ENCODE results near the gene PRKCE.

Gene PRKCE

DNA sequence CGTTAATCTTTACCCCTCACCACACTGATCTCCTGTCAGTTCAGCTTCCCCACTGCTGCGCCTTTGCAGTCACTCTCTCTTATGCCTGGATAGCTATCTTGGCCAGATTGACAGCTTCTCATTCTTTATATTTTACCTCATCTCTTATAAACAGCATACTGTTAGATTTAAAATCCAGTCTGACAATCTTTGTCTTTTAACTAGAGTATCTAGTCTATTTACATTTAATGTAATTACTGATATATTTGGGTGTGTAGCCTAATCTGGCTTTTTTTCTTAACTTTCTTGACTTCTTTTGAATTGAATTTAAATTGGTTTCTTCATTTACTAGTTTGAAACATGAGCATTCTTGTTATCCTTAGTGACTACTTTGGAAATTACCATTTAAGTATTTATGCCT is 225.1 kb downstream of the PRKCE start:
- Histone ChIP-seq H3K4me1 (ENCODE audit: insufficient read depth, low read length) (no peaks in the 10 kb centered on the region), H3K4me3 (ENCODE audit: low read length) (no peak overlapping the region), H3K9ac (ENCODE audit: low read depth, low read length) (no peak overlapping the region), H3K36me3 (ENCODE audit: insufficient read depth, low read length) (no peaks in the 10 kb centered on the region), H3K27me3 (ENCODE audit: insufficient read depth, low read length) (no peaks in the 10 kb centered on the region), H3K9me3 (ENCODE audit: insufficient read depth, low read depth, low read length) (peaks cover 11% of the 10 kb centered on the region; the same call in 1 of the 2 replicates), H3K27ac (ENCODE audit: low read depth, low read length) (no peak overlapping the region)
- 92% methylated on average over 2 of the region's 2 CpGs for WGBS

DNA sequence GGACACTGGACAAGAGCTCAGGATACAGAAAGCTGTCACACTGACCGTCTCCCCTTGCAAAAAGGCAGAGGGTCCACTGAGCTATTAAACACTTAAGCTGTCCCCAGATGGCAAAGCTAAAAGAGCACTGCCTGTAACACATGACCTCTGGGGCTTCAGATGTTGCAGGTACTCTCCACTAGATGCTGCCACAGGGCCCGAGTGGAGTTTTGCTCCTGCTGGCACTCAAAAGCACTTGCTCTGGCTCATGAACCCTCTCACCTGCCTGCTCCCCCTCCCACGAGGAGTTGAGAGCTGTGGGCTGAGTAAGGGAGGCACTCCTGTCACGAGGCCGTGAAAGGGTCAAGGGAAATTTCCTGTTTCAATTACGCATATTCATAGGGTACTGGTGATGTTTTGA is 227.9 kb downstream of the PRKCE start:
- 83% methylated on average over 6 of the region's 6 CpGs for WGBS
- Histone ChIP-seq H3K36me3 (ENCODE audit: insufficient read depth, low read length) (no peaks in the 10 kb centered on the region), H3K9me3 (ENCODE audit: insufficient read depth, low read depth, low read length) (peaks cover 11% of the 10 kb centered on the region; the same call in 1 of the 2 replicates)

DNA sequence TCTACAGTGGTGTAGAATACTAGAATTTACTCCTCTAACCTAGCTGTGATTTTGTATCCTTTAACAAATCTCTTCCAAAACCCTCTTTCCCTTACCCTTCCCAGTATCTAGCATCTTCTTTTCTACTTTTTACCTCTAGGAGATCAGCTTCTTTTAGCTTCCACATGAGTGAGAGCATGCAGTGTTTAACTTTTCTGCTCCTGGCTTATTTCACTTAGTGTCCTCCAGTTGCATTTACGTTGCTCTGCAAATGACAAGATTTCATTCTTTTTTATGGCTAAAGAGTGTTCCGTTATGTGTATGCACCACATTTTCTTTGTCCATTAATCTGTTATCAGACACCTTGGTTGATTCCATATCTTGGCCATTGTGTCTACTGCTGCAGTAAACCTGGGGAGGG is 228.5 kb downstream of the PRKCE start:
- 98% methylated on average over 2 of the region's 2 CpGs for WGBS
- H3K36me3 ChIP-seq (ENCODE audit: insufficient read depth, low read length): no peaks in the 10 kb centered on the region
- H3K4me1 ChIP-seq (ENCODE audit: insufficient read depth, low read length): no peaks in the 10 kb centered on the region
- no peak overlapping the region for H3K9ac ChIP-seq (ENCODE audit: low read depth, low read length)
- no peaks in the 10 kb centered on the region for H3K27me3 ChIP-seq (ENCODE audit: insufficient read depth, low read length)
- no peak overlapping the region for H3K4me3 ChIP-seq (ENCODE audit: low read length)
- H3K27ac ChIP-seq (ENCODE audit: low read depth, low read length): no peak overlapping the region
- H3K9me3 ChIP-seq (ENCODE audit: insufficient read depth, low read depth, low read length): peaks cover 11% of the 10 kb centered on the region; the same call in 1 of the 2 replicates

More for the DNA sequence above, 227.9 kb downstream of the PRKCE start:
- Histone ChIP-seq H3K9ac (ENCODE audit: low read depth, low read length) (no peak overlapping the region), H3K4me1 (ENCODE audit: insufficient read depth, low read length) (no peaks in the 10 kb centered on the region), H3K27me3 (ENCODE audit: insufficient read depth, low read length) (no peaks in the 10 kb centered on the region), H3K4me3 (ENCODE audit: low read length) (no peak overlapping the region), H3K27ac (ENCODE audit: low read depth, low read length) (no peak overlapping the region)

DNA sequence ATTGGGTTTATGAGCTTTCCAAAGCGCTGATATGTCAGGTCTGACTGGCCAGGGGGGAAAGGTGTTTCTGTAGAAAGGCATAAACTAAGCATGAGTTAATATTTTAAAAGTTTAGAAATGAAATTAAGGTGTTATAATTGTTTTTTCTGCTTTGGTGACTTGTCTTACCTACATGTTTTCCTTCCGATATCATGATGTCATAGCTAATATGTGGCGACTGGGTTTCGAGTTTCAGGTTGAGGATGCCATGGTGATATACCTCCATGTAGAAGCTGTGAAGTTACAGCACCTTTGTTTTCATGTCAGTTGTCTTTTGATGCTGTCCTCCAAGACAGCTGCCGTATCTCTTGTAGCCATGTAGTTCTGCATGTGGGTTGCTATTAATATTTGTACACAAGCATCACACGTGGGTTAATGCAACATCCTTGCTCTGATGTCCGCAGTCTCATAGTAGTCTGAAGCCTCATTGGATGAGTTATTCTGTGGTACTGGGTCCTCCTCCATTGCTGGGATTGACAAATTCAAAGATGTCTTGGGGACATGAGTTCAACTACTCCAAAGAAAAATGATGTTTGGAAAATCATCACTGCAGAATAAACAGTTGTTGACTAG is 230.6 kb downstream of the PRKCE start:
- Histone ChIP-seq H3K36me3 (ENCODE audit: insufficient read depth, low read length) (no peaks in the 10 kb centered on the region), H3K9me3 (ENCODE audit: insufficient read depth, low read depth, low read length) (0 out of 2 replicates have a peak, but pooled peaks cover 3% of the 10 kb centered on the region), H3K4me1 (ENCODE audit: insufficient read depth, low read length) (no peaks in the 10 kb centered on the region), H3K27me3 (ENCODE audit: insufficient read depth, low read length) (no peaks in the 10 kb centered on the region), H3K9ac (ENCODE audit: low read depth, low read length) (no peak overlapping the region), H3K27ac (ENCODE audit: low read depth, low read length) (no peak overlapping the region), H3K4me3 (ENCODE audit: low read length) (no peak overlapping the region)
- WGBS: 93% methylated on average over 7 of the region's 7 CpGs

DNA sequence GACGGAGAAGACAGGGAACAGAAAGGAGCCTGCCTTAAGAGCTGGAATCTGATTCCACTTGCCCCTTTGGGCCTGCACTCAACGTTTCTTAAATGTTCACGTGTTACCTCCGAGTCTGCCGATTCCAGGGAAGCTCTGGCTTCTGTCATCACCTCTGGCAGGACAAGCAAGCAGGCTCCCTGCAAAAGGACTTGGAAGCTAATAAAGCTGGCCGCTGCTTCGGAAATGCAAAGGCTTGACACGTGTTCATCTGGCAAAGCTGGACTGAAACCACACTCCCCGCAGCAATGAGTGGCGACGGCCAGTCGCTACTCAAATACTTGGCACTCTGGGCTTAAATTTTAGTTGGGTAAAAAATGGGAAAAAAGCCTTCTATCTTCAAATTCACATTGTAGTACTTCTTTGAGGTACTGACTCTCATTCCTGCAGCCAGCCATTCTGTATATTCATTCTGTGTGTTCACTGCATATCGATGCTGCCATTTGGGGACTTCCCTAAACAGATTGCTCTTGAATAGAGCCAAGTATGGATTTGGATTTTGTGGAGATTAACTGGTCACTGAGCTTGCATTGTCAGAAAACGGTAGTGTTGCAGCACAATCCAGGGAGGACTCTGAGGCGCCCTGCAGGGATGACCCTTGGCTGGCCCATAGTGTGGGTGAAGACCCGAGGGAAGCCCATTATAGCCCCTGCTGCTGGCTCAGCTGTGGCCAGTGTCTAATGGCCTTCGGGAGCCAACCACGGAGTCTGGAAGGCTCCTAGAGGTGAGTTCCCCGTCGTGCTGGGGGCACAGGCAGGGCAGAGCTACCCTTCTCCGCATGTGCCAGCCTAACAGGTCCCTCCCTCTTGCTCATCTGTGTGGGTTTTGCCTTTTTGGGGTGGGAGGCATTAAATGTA is 231.5 kb downstream of the PRKCE start:
- Histone ChIP-seq H3K4me3 (ENCODE audit: low read length) (no peak overlapping the region), H3K27me3 (ENCODE audit: insufficient read depth, low read length) (no peaks in the 10 kb centered on the region), H3K9me3 (ENCODE audit: insufficient read depth, low read depth, low read length) (0 out of 2 replicates have a peak, but pooled peaks cover under 1% of the 10 kb centered on the region), H3K27ac (ENCODE audit: low read depth, low read length) (no peak overlapping the region), H3K36me3 (ENCODE audit: insufficient read depth, low read length) (no peaks in the 10 kb centered on the region), H3K9ac (ENCODE audit: low read depth, low read length) (no peak overlapping the region), H3K4me1 (ENCODE audit: insufficient read depth, low read length) (no peaks in the 10 kb centered on the region)
- WGBS: 93% methylated on average over 21 of the region's 21 CpGs

DNA sequence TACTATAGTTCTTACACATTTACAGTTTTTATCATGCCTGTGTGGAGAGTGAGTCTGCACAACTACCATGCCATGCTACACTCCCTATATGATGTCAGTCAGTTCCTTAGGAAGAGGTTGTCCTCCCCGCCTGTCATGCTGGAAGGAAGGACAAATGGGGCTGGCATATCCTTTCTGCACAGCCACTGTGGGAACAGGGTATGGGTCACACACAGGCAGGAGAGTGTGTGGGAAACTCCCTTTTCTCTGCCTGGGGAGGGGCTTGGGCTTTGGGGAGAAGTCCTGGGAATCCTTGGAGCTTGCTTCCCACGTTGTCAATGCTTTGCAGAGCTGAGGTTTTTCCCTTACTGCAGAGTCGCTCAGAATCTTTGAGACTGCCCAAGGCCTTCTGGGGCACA is 232.1 kb downstream of the PRKCE start:
- no peaks in the 10 kb centered on the region for H3K9me3 ChIP-seq (ENCODE audit: insufficient read depth, low read depth, low read length)
- no peak overlapping the region for H3K9ac ChIP-seq (ENCODE audit: low read depth, low read length)
- H3K4me3 ChIP-seq (ENCODE audit: low read length): no peak overlapping the region
- H3K4me1 ChIP-seq (ENCODE audit: insufficient read depth, low read length): no peaks in the 10 kb centered on the region
- no peak overlapping the region for H3K27ac ChIP-seq (ENCODE audit: low read depth, low read length)
- 82% methylated on average over 3 of the region's 3 CpGs for WGBS
- H3K36me3 ChIP-seq (ENCODE audit: insufficient read depth, low read length): no peaks in the 10 kb centered on the region
- no peaks in the 10 kb centered on the region for H3K27me3 ChIP-seq (ENCODE audit: insufficient read depth, low read length)

DNA sequence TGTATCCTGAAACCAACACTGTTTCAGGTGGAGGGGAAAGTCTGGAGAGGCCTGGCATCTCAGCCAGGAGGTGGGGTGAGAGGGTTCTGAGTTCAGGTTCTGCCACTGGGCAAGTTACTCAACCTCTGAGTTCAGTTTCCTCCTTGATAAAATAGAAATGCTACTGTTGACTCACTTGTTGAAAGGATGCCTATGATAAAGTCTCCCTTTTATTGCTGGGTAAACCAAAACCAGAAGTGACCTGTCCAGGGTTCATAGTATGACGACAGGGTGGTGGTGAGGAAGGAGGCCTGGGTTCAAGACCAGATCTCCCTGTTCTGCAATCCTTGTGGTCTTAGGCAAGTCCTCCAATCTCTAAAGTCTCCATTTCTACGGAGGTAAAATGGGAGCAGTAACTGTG is 232.7 kb downstream of the PRKCE start:
- Histone ChIP-seq H3K36me3 (ENCODE audit: insufficient read depth, low read length) (no peaks in the 10 kb centered on the region), H3K4me1 (ENCODE audit: insufficient read depth, low read length) (no peaks in the 10 kb centered on the region), H3K27ac (ENCODE audit: low read depth, low read length) (no peak overlapping the region), H3K9me3 (ENCODE audit: insufficient read depth, low read depth, low read length) (no peaks in the 10 kb centered on the region), H3K4me3 (ENCODE audit: low read length) (no peak overlapping the region), H3K9ac (ENCODE audit: low read depth, low read length) (no peak overlapping the region), H3K27me3 (ENCODE audit: insufficient read depth, low read length) (no peaks in the 10 kb centered on the region)
- 88% methylated on average over 2 of the region's 2 CpGs for WGBS

DNA sequence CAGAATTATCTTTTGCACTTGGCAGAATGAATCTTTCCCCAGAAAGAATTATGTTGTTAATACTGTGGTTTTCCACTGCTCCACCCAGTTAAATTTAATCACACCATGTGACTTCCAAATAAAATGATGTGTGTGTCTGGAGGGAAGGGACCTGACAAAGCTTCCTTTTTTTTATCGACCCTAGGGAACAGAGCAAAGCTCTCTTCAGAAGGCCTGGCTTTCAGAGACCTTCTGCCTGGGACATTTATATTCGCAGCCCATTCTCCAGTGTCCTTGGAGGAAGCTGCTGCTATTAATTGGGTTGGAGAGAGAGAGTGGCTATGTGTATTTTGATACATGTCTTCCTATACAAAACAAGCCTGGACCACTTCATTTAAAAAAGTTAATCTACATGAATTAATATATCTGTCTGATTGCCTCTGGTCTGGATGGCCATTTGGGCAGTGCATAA is 233.7 kb downstream of the PRKCE start:
- Histone ChIP-seq H3K4me1 (ENCODE audit: insufficient read depth, low read length) (no peaks in the 10 kb centered on the region), H3K27me3 (ENCODE audit: insufficient read depth, low read length) (no peaks in the 10 kb centered on the region), H3K9me3 (ENCODE audit: insufficient read depth, low read depth, low read length) (no peaks in the 10 kb centered on the region), H3K36me3 (ENCODE audit: insufficient read depth, low read length) (no peaks in the 10 kb centered on the region), H3K9ac (ENCODE audit: low read depth, low read length) (no peak overlapping the region), H3K27ac (ENCODE audit: low read depth, low read length) (no peak overlapping the region), H3K4me3 (ENCODE audit: low read length) (no peak overlapping the region)
- WGBS: 91% methylated on average over 2 of the region's 2 CpGs

DNA sequence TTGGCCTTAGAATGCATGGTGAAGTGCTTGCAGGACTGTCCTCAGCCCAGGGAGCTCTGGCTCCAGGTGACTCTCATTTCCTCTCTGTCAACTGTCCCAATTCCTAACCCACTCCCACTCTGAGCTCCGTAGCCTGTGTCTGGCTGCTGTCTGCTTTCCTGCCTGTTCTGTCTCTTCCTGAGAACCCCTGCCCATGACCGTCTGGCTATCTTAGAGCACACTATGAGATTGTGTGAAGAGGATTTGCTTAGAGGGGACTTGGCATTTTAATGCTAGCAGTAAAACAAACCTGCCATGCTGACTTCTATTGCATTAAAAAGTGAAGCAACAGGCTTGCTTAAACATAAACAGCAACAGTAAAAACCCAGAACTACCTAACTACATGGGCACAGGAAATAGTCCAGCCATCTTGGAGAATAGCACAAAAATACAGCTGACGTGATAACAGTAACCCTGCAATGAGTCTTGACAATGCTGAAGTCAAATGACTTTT is 234.7 kb downstream of the PRKCE start:
- Histone ChIP-seq H3K9me3 (ENCODE audit: insufficient read depth, low read depth, low read length) (no peaks in the 10 kb centered on the region), H3K27me3 (ENCODE audit: insufficient read depth, low read length) (no peaks in the 10 kb centered on the region), H3K9ac (ENCODE audit: low read depth, low read length) (no peak overlapping the region), H3K4me1 (ENCODE audit: insufficient read depth, low read length) (no peaks in the 10 kb centered on the region), H3K27ac (ENCODE audit: low read depth, low read length) (no peak overlapping the region), H3K36me3 (ENCODE audit: insufficient read depth, low read length) (no peaks in the 10 kb centered on the region), H3K4me3 (ENCODE audit: low read length) (no peak overlapping the region)
- 85% methylated on average over 3 of the region's 3 CpGs for WGBS

DNA sequence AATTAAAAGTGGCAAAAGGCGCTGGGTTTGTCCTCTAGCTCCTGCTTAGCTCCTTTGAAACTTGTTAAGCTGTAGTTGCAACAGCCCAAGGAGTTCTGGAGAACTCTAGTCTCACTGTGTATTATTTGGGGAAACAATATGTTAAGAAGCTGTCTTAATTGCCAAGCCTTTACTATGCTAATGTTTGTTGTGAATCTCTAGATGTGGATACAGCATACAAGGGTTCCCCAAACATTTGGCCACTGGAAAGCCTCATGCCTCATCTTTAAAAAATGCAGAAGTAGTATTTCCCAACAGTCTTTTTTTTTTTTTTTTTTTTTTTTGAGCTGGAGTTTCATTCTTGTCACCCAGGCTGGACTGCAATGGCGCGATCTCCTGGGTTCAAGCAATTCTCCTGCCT is 236.7 kb downstream of the PRKCE start:
- no peak overlapping the region for H3K9ac ChIP-seq (ENCODE audit: low read depth, low read length)
- no peaks in the 10 kb centered on the region for H3K9me3 ChIP-seq (ENCODE audit: insufficient read depth, low read depth, low read length)
- no peak overlapping the region for H3K4me3 ChIP-seq (ENCODE audit: low read length)
- no peak overlapping the region for H3K27ac ChIP-seq (ENCODE audit: low read depth, low read length)
- H3K4me1 ChIP-seq (ENCODE audit: insufficient read depth, low read length): no peaks in the 10 kb centered on the region
- H3K27me3 ChIP-seq (ENCODE audit: insufficient read depth, low read length): no peaks in the 10 kb centered on the region
- H3K36me3 ChIP-seq (ENCODE audit: insufficient read depth, low read length): no peaks in the 10 kb centered on the region
- 95% methylated on average over 3 of the region's 3 CpGs for WGBS

DNA sequence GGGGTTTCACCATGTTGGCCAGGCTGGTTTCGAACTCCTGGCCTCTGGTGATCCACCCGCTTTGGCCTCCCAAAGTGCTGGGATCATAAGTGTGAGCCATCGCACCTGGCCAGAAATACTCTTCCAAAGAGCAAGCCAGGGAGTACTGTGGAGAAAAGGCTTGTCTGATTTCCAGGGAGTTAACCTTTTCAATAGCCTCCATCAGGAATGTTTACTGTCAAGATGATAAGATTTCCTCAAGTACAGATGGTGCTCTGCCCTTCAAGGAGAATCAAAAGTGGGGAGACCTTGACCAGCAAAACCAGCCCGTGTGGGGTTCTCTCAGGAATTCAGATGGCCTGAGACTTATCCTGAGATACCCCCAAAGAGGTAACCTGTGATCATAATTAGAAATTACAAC is 237.2 kb downstream of the PRKCE start:
- Histone ChIP-seq H3K9ac (ENCODE audit: low read depth, low read length) (no peak overlapping the region), H3K27me3 (ENCODE audit: insufficient read depth, low read length) (no peaks in the 10 kb centered on the region), H3K27ac (ENCODE audit: low read depth, low read length) (no peak overlapping the region), H3K4me1 (ENCODE audit: insufficient read depth, low read length) (no peaks in the 10 kb centered on the region), H3K9me3 (ENCODE audit: insufficient read depth, low read depth, low read length) (no peaks in the 10 kb centered on the region), H3K4me3 (ENCODE audit: low read length) (no peak overlapping the region), H3K36me3 (ENCODE audit: insufficient read depth, low read length) (no peaks in the 10 kb centered on the region)
- WGBS: 94% methylated on average over 4 of the region's 4 CpGs

Data from HUES64 (cell line).